Keratinocyte (primary cell): Measurements from ENCODE around the gene CDKAL1. TPM values are rescaled to one million over a fixed set of nuclear protein-coding genes. Genes with fewer than 3 reads are reported as not detected.

Experiments used
- DNase-seq: peaks from one replicate; pipeline ENCODE4 v3.0.0-alpha.2; 2011; ENCODE audit warnings: low read depth, missing footprints, low spot score
- FAIRE-seq: peaks from 2 replicates; lab custom pipeline; 2011; peaks lifted over from hg19 to GRCh38; lab: Jason Lieb, UNC
- H2AFZ ChIP-seq: 2 replicates; pipeline ENCODE4 v1.6.0; 2012; ENCODE audit warnings: low read length, control low read depth, inconsistent platforms; ENCODE audit not compliant: control insufficient read depth
- H3K27ac ChIP-seq: 2 replicates; pipeline ENCODE4 v1.5.1; 2011; ENCODE audit warnings: low read length; ENCODE audit not compliant: control insufficient read depth, insufficient read depth
- H3K27me3 ChIP-seq: 3 replicates; pipeline ENCODE4 v1.6.0; 2011; ENCODE audit warnings: low read length; ENCODE audit not compliant: control insufficient read depth, insufficient read depth; ENCODE audit errors: extremely low read depth
- H3K36me3 ChIP-seq, 2 experiments: 2 replicates in 1 of 2; 3 replicates in 1 of 2; pipeline ENCODE4 v1.5.1; 2011; ENCODE audit warnings: low read length in 2 of 2, mild to moderate bottlenecking in 1 of 2; ENCODE audit not compliant: control insufficient read depth in 2 of 2, insufficient read depth in 2 of 2; ENCODE audit errors: extremely low read depth in 1 of 2
- H3K4me1 ChIP-seq: 3 replicates; pipeline ENCODE4 v1.5.1; 2011; ENCODE audit warnings: low read length; ENCODE audit not compliant: control insufficient read depth, insufficient read depth; ENCODE audit errors: extremely low read depth
- H3K4me2 ChIP-seq: 3 replicates; pipeline ENCODE4 v1.6.0; 2011; ENCODE audit warnings: low read depth, low read length; ENCODE audit not compliant: control insufficient read depth, insufficient read depth; ENCODE audit errors: extremely low read depth
- H3K4me3 ChIP-seq, 3 experiments: fragments of 200-600 bp in 1 of 3; sonication (generic) in 1 of 3; 2 replicates in 2 of 3; 3 replicates in 1 of 3; pipeline ENCODE4 v1.5.1; 2011 to 2016; ENCODE audit warnings: low read length in 3 of 3, mild to moderate bottlenecking in 3 of 3, control low read depth in 2 of 3, inconsistent platforms in 1 of 3, low read depth in 1 of 3, mixed read lengths in 1 of 3, mixed run types in 1 of 3, moderate library complexity in 1 of 3; ENCODE audit not compliant: control insufficient read depth in 2 of 3, insufficient read depth in 2 of 3; ENCODE audit errors: extremely low read depth in 1 of 3
- H3K79me2 ChIP-seq: 2 replicates; pipeline ENCODE4 v1.6.0; 2012; ENCODE audit warnings: low read length; ENCODE audit not compliant: control insufficient read depth, insufficient read depth
- H3K9ac ChIP-seq: 3 replicates; pipeline ENCODE4 v1.6.0; 2011; ENCODE audit warnings: low read length; ENCODE audit not compliant: control insufficient read depth, insufficient read depth; ENCODE audit errors: extremely low read depth
- H3K9me1 ChIP-seq: 3 replicates; pipeline ENCODE4 v1.6.0; 2011; ENCODE audit warnings: low read length; ENCODE audit not compliant: control insufficient read depth, insufficient read depth; ENCODE audit errors: extremely low read depth
- H3K9me3 ChIP-seq: 2 replicates; pipeline ENCODE4 v1.5.1; 2012; ENCODE audit warnings: low read depth, low read length; ENCODE audit not compliant: control insufficient read depth
- H4K20me1 ChIP-seq: 3 replicates; pipeline ENCODE4 v1.6.0; 2011; ENCODE audit warnings: low read length; ENCODE audit not compliant: control insufficient read depth, insufficient read depth; ENCODE audit errors: extremely low read depth
- CTCF ChIP-seq, 3 experiments: IDR thresholded peaks in 1 of 3; conservative IDR thresholded peaks in 1 of 3; optimal IDR thresholded peaks in 1 of 3; 2 replicates in 2 of 3; 3 replicates in 1 of 3; pipeline versions ENCODE3 to v1.5.1; 2011; ENCODE audit warnings: low read length in 3 of 3, mild to moderate bottlenecking in 3 of 3, moderate library complexity in 2 of 3, control low read depth in 1 of 3, inconsistent platforms in 1 of 3; ENCODE audit not compliant: insufficient read depth in 2 of 3; ENCODE audit errors: extremely low read depth in 1 of 3
- EZH2 ChIP-seq: IDR thresholded peaks from one replicate; pipeline ENCODE4 v1.6.1; 2012; ENCODE audit warnings: inconsistent platforms, mild to moderate bottlenecking, low read length, moderate library complexity
- dilution Hi-C: fragments of 300-500 bp; cut with MboI; formaldehyde crosslinking; loops from one replicate; pipeline ENCODE4 v1.7.0; 2020; ENCODE audit warnings: low sequenced_read_pairs; ENCODE audit not compliant: extremely low pct_ligation_motif_present
- polyA plus RNA-seq, 5 experiments: library from polyadenylated mRNA; depleted of rRNA in 3 of 5; stranded (reverse) in 3 of 5; stranded (forward) in 1 of 5; unstranded in 1 of 5; fragments of >200 nt; gene quantifications; 1 replicate in 1 of 5; 2 replicates in 3 of 5; 3 replicates in 1 of 5; pipeline versions ENCODE4 v1.2.1 to v1.2.3, GENCODE V29; 2011 to 2012; ENCODE audit warnings: missing spikeins in 2 of 5, low read depth in 1 of 5, low replicate concordance in 1 of 5

The CDKAL1 gene
- polyA plus RNA-seq, 1 donor (not counting 4 experiments of a cell fraction or from before 2014, with no cell fraction given) = 5.6 TPM

- Histone ChIP-seq H2AFZ (no peak overlapping the region), H3K4me3 (no peak overlapping the region), H3K27me3 (no peaks in the 10 kb centered on the region), H3K79me2 (no peaks in the 10 kb centered on the region), H3K36me3 (peaks cover 0 to 1% of the 10 kb centered on the region in 2 experiments), H3K9me3 (no peaks in the 10 kb centered on the region), H3K9me1 (no peaks in the 10 kb centered on the region), H3K4me1 (peaks cover 3% of the 10 kb centered on the region), H3K4me2 (no peak overlapping the region), H4K20me1 (no peaks in the 10 kb centered on the region), H3K27ac (no peak overlapping the region), H3K9ac (no peak overlapping the region)
- FAIRE-seq (peak; percentile 69), DNase-seq (no peak)
- TF ChIP-seq CTCF (optimal IDR thresholded peaks at IDR 0.05 in 1 of 3, IDR thresholded peaks at IDR 0.05 in 1 of 3, conservative IDR thresholded peaks at IDR 0.05 in 1 of 3; ENCODE audit: extremely low read depth in 1 of 3, insufficient read depth in 2 of 3, low read length in 3 of 3) (no peak), EZH2 (no peak)
- dilution Hi-C loops = no loop called here
These were observed 332.9 kb downstream of the CDKAL1 start for GRCh38 chr6:20866935-20867703.

- Histone ChIP-seq H4K20me1 (no peaks in the 10 kb centered on the region), H3K79me2 (no peaks in the 10 kb centered on the region), H3K4me3 (no peak overlapping the region), H3K9me3 (no peaks in the 10 kb centered on the region), H3K9ac (no peak overlapping the region), H3K27me3 (no peaks in the 10 kb centered on the region), H3K4me2 (no peak overlapping the region), H3K4me1 (peaks cover 3% of the 10 kb centered on the region), H3K36me3 (no peaks in the 10 kb centered on the region), H3K9me1 (no peaks in the 10 kb centered on the region), H2AFZ (no peak overlapping the region), H3K27ac (no peak overlapping the region)
- FAIRE-seq (no peak), DNase-seq (no peak)
- TF ChIP-seq EZH2 = no peak
- no peak for TF ChIP-seq CTCF (optimal IDR thresholded peaks at IDR 0.05 in 1 of 3, IDR thresholded peaks at IDR 0.05 in 1 of 3, conservative IDR thresholded peaks at IDR 0.05 in 1 of 3; ENCODE audit: extremely low read depth in 1 of 3, insufficient read depth in 2 of 3, low read length in 3 of 3)
- dilution Hi-C loops = no loop called here
These were observed 334.3 kb downstream of the CDKAL1 start for GRCh38 chr6:20868397-20869096.
